Mononuclear cell (primary cell): Measurements from ENCODE around the gene CENPP. TPM values are rescaled to one million over a fixed set of nuclear protein-coding genes. Genes with fewer than 3 reads are reported as not detected.

Source experiments
- H3K27me3 ChIP-seq: 2 replicates; pipeline ENCODE4 v1.6.0; 2011; ENCODE audit warnings: low read length, control low read depth; ENCODE audit not compliant: insufficient read depth
- H3K4me1 ChIP-seq: 2 replicates; pipeline ENCODE4 v1.5.1; 2011; ENCODE audit warnings: mild to moderate bottlenecking, low read length, control low read depth; ENCODE audit not compliant: insufficient read depth
- H3K4me3 ChIP-seq: 2 replicates; pipeline ENCODE4 v1.5.1; 2011; ENCODE audit warnings: mild to moderate bottlenecking, low read length, moderate library complexity
- H3K9me3 ChIP-seq: 2 replicates; pipeline ENCODE4 v1.5.1; 2011; ENCODE audit warnings: low read depth, mild to moderate bottlenecking, control low read depth, low read length
- total RNA-seq: library from RNA; depleted of rRNA; stranded (reverse); fragments of >200 nt; gene quantifications from one replicate; pipeline ENCODE4 v1.2.3, GENCODE V29; 2012

Gene CENPP
- total RNA-seq, 1 donor: 12.5 TPM

DNA sequence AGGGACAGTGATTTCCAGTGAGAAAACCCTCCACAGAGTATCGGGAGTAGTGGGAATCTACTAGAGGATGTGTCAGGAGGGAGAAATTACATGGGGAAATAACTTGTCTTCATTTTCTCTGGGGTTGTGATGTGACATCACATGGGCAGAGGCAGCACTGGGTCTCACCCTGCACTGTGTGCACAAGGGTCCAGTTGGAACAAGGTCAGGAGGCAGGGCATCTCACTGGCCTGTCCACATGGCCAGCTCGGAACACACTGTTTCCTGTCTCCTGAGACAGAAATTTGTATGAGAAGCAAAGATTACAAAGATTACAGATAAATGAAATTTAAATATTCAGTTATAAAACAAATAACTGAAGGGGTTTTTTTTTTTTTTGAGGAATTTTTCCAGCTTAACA, 272.6 kb downstream of the CENPP start:
- no peaks in the 10 kb centered on the region for H3K27me3 ChIP-seq
- H3K4me1 ChIP-seq: peaks cover 4% of the 10 kb centered on the region
- H3K4me3 ChIP-seq: no peak overlapping the region
- no peaks in the 10 kb centered on the region for H3K9me3 ChIP-seq

DNA sequence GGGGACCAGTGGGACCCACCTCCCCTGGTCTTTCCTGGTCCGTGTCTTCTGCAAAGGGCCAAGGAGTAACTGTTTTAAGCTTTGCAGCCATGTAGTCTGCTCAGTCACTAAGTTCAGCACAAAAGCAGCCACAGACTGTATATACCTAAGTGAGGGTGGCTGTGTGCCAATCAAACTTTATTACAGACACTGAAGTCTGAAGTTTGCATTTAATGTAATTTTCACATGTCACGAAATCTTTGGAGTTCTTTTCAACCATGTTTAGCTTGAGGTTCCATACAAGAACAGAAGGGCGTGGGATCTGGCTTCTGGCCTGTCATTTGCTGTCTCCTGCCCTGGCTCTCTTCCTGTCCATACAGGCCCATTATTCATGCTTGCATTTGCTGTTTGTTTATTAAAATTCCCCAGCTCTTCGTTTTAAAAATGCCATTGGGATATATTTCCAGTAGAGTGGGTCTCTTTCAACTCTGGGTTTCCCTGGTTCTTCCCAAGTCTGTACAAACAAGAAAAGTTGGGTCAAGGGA, 274.2 kb downstream of the CENPP start:
- peaks cover 4% of the 10 kb centered on the region for H3K4me1 ChIP-seq
- H3K9me3 ChIP-seq: no peaks in the 10 kb centered on the region
- H3K27me3 ChIP-seq: no peaks in the 10 kb centered on the region
- H3K4me3 ChIP-seq: no peak overlapping the region

- no peak overlapping the region for H3K4me3 ChIP-seq
- H3K4me1 ChIP-seq: peaks cover 4% of the 10 kb centered on the region
- no peaks in the 10 kb centered on the region for H3K27me3 ChIP-seq
- no peaks in the 10 kb centered on the region for H3K9me3 ChIP-seq
These were observed 274.9 kb downstream of the CENPP start for GRCh38 chr9:92600462-92601261.

- Histone ChIP-seq H3K4me3 (no peak overlapping the region), H3K9me3 (no peaks in the 10 kb centered on the region), H3K27me3 (no peaks in the 10 kb centered on the region), H3K4me1 (no peaks in the 10 kb centered on the region)
These were observed 275.7 kb downstream of the CENPP start for GRCh38 chr9:92601451-92601850.

GRCh38 chr9:92602413-92602812, 276.7 kb downstream of the CENPP start:
- no peaks in the 10 kb centered on the region for H3K4me1 ChIP-seq
- no peak overlapping the region for H3K4me3 ChIP-seq
- H3K9me3 ChIP-seq: no peaks in the 10 kb centered on the region
- no peaks in the 10 kb centered on the region for H3K27me3 ChIP-seq

DNA sequence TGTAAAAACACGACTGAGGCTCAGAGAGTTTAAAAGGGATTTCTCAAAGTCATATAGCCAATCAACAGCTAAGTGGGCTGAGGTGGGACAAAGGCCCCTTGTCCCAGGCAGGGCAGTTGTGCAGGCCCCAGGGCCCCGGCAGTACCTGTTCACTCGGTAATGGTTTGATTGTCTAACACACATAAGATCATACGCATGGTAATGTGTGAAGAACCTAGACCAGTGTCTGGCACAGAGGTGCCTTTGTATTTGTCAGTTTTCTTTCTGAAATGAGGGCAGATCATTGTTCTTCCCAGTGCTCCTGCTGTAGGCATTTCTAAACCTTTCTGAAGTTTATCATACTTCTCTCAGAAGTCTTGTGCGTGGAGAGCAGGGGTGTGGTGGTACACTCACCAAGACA, 277.3 kb downstream of the CENPP start:
- H3K4me1 ChIP-seq: no peaks in the 10 kb centered on the region
- no peak overlapping the region for H3K4me3 ChIP-seq
- no peaks in the 10 kb centered on the region for H3K27me3 ChIP-seq
- H3K9me3 ChIP-seq: no peaks in the 10 kb centered on the region

DNA sequence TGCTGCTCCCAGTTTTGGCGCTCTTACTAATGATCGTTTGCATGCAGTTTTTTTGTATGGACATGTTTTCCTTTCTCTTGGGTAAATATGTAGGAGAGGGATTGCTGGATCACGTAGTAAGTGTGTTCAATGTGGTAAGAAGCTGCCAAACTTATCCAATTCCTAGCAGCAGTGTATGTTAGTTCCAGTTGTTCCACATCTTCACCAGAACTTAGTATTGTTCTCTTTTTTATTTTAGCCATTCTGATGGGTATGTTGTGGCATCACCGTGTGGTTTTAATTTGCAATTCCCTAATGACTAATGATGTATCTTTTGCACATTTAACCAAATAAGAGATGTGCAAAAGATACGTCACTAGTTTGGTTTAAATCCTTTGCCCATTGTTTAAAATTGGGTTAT, 278.2 kb downstream of the CENPP start:
- H3K27me3 ChIP-seq: no peaks in the 10 kb centered on the region
- H3K9me3 ChIP-seq: no peaks in the 10 kb centered on the region
- H3K4me3 ChIP-seq: no peak overlapping the region
- no peaks in the 10 kb centered on the region for H3K4me1 ChIP-seq

DNA sequence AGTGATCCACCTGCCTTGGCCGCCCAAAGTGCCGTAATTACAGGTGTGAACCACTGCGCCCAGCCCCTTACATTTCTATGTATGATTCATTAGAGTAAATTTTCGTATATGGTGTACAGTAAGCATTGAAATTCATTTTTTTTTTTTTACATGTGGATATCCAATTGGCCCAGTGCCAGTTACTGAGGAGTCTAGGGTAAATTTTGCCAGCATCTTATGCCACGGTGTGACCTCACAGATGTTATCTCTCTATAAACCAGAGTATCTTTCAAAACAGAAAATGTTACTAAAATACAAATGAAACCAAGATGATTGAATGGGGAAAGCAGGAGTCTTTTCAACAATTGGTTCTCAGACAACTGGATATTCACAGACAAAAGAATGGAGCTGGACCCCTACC, 279.5 kb downstream of the CENPP start:
- Histone ChIP-seq H3K27me3 (no peaks in the 10 kb centered on the region), H3K4me3 (no peak overlapping the region), H3K9me3 (no peaks in the 10 kb centered on the region), H3K4me1 (no peaks in the 10 kb centered on the region)

GRCh38 chr9:92607088-92607487, 281.3 kb downstream of the CENPP start:
- H3K27me3 ChIP-seq: no peaks in the 10 kb centered on the region
- H3K9me3 ChIP-seq: no peaks in the 10 kb centered on the region
- H3K4me3 ChIP-seq: no peak overlapping the region
- H3K4me1 ChIP-seq: no peaks in the 10 kb centered on the region

DNA sequence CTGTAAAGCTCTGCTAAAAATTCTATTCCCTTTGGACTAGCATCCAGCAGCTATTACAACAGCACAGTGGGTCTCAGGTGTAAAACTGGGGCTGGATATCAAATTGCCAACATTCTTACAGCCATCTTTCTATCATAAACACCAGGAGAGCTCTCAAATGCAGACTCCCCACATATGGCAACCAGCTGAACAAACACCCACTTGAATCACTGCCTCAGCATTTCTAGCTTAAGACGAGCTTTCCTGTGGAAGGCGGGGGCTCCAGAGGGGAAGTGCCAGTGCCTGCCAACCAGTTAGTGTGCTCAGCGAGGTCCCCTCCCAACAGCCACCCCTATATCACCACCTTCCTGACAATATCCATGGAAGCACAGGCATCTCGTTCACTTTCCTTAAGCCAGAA, 282.0 kb downstream of the CENPP start:
- H3K4me1 ChIP-seq: no peaks in the 10 kb centered on the region
- H3K9me3 ChIP-seq: no peaks in the 10 kb centered on the region
- no peak overlapping the region for H3K4me3 ChIP-seq
- no peaks in the 10 kb centered on the region for H3K27me3 ChIP-seq

GRCh38 chr9:92608241-92608908, 282.6 kb downstream of the CENPP start:
- H3K4me3 ChIP-seq: no peak overlapping the region
- H3K27me3 ChIP-seq: no peaks in the 10 kb centered on the region
- H3K4me1 ChIP-seq: no peaks in the 10 kb centered on the region
- H3K9me3 ChIP-seq: no peaks in the 10 kb centered on the region

- Histone ChIP-seq H3K4me1 (no peaks in the 10 kb centered on the region), H3K27me3 (no peaks in the 10 kb centered on the region), H3K4me3 (no peak overlapping the region), H3K9me3 (no peaks in the 10 kb centered on the region)
These were observed 283.2 kb downstream of the CENPP start for GRCh38 chr9:92608909-92609445.

DNA sequence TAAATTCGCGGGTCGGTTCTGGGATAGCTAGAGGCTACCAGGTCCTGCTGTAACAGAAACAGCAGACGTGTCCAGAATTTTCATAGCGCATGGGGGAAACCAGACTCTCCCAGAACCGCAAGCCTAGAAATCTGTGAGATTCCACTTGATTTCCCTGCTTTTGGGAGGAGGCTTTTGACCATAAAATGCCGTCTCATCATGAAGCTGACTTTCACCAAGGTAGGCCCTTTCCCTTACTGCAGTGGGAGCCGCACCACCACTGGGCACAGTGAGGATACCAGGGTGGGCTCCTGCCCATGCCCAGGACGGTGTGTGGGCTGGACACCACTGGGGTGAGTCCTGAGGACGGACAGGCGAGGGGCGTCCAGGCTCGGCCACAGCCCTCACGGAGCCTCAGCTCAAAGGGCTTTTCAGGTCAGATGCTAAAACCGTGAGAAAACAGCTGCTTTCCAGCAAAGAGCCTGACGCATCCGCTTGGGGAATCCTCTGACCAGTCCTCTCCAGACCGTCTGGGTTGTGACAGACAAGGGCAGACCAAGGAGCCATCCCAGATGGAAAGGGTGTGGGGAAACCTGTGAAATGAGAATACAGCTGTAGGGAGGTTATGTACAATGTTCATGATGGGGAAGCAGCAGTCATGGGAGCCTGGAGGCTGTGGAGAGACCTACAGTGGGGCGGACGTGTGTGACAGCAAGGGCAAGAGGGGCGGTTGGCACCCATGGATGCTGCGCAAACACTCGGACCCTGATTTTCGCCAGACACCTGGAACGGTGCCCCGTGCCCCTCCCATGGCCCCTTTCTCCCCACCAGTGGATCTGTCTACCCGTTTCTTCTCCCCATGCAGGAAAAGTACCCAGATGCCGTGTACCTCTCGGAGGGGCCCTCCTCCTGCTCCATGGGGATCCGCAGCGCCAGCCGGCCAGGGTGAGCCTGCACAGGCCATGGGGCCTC, 285.0 kb downstream of the CENPP start:
- H3K27me3 ChIP-seq: no peaks in the 10 kb centered on the region
- H3K9me3 ChIP-seq: no peaks in the 10 kb centered on the region
- no peak overlapping the region for H3K4me3 ChIP-seq
- H3K4me1 ChIP-seq: no peaks in the 10 kb centered on the region

- Histone ChIP-seq H3K4me3 (no peak overlapping the region), H3K9me3 (no peaks in the 10 kb centered on the region), H3K27me3 (no peaks in the 10 kb centered on the region), H3K4me1 (no peaks in the 10 kb centered on the region)
These were observed 286.0 kb downstream of the CENPP start for GRCh38 chr9:92611621-92612285.
